BLaER1 treated with 17β-estradiol and CSF1 and Interleukin-3, amounts not matched to agents 10 nM and 100 nM (cell line): ENCODE measurements around the gene C4orf51.

Source experiments
- H3K27ac ChIP-seq, 11 experiments: shearing (Covaris generic); formaldehyde crosslinking; 2 replicates each; pipeline ENCODE4 v1.8.1; 2022
- H3K27me3 ChIP-seq, 11 experiments: shearing (Covaris generic); formaldehyde crosslinking; 2 replicates each; pipeline ENCODE4 v1.8.1; 2022
- H3K36me3 ChIP-seq, 11 experiments: shearing (Covaris generic); formaldehyde crosslinking; 2 replicates each; pipeline ENCODE4 v1.8.1; 2022
- H3K4me1 ChIP-seq, 10 experiments: shearing (Covaris generic); formaldehyde crosslinking; 2 replicates each; pipeline ENCODE4 v1.8.1; 2022
- H3K4me2 ChIP-seq, 11 experiments: shearing (Covaris generic); formaldehyde crosslinking; 2 replicates each; pipeline ENCODE4 v1.8.1; 2022
- H3K4me3 ChIP-seq, 10 experiments: shearing (Covaris generic); formaldehyde crosslinking; 2 replicates each; pipeline ENCODE4 v1.8.1; 2022
- H3K9ac ChIP-seq, 11 experiments: shearing (Covaris generic); formaldehyde crosslinking; 2 replicates each; pipeline ENCODE4 v1.8.1; 2022
- H3K9me3 ChIP-seq, 11 experiments: shearing (Covaris generic); formaldehyde crosslinking; replicated peaks in 1 of 11; 2 replicates each; pipeline ENCODE4 v1.8.1; 2022
- H4K20me1 ChIP-seq, 11 experiments: shearing (Covaris generic); formaldehyde crosslinking; 2 replicates each; pipeline ENCODE4 v1.8.1; 2022
- Cebpa-rat ChIP-seq, 11 experiments: shearing (Covaris generic); IDR thresholded peaks; 2 replicates each; pipeline ENCODE4 v1.8.1; 2022

Gene C4orf51

GRCh38 chr4:145734576-145735346, 54.8 kb downstream of the C4orf51 start:
- Histone ChIP-seq H3K4me2 (no peak overlapping the region), H3K36me3 (no peaks in the 10 kb centered on the region), H3K9ac (no peak overlapping the region), H3K9me3 (no peaks in the 10 kb centered on the region), H3K27ac (no peak overlapping the region), H3K4me3 (no peak overlapping the region), H3K4me1 (peaks cover 0 to 5% (median 0%) of the 10 kb centered on the region in 10 experiments; a peak in 5 of 20 replicates), H3K27me3 (no peaks in the 10 kb centered on the region), H4K20me1 (no peaks in the 10 kb centered on the region)
- TF ChIP-seq Cebpa-rat (IDR thresholded peaks at IDR 0.05), result no peak

GRCh38 chr4:145735347-145735675, 55.4 kb downstream of the C4orf51 start:
- Histone ChIP-seq H3K27ac (no peak overlapping the region), H4K20me1 (no peaks in the 10 kb centered on the region), H3K36me3 (no peaks in the 10 kb centered on the region), H3K4me2 (no peak overlapping the region), H3K4me1 (peaks cover 0 to 5% (median 0%) of the 10 kb centered on the region in 10 experiments; a peak in 5 of 20 replicates), H3K9me3 (no peaks in the 10 kb centered on the region), H3K27me3 (no peaks in the 10 kb centered on the region), H3K4me3 (no peak overlapping the region), H3K9ac (no peak overlapping the region)
- TF ChIP-seq Cebpa-rat (IDR thresholded peaks at IDR 0.05), result no peak

- Histone ChIP-seq H3K4me3 (no peak overlapping the region), H3K4me2 (no peak overlapping the region), H3K9me3 (no peaks in the 10 kb centered on the region), H3K9ac (no peak overlapping the region), H3K27ac (no peak overlapping the region), H3K4me1 (peaks cover 0 to 5% (median 0%) of the 10 kb centered on the region in 10 experiments; a peak in 5 of 20 replicates), H3K27me3 (no peaks in the 10 kb centered on the region), H3K36me3 (no peaks in the 10 kb centered on the region), H4K20me1 (no peaks in the 10 kb centered on the region)
- no peak for TF ChIP-seq Cebpa-rat (IDR thresholded peaks at IDR 0.05)
Observed at GRCh38 chr4:145735827-145736226, 55.9 kb downstream of the C4orf51 start.

GRCh38 chr4:145736241-145736831, 56.4 kb downstream of the C4orf51 start:
- Histone ChIP-seq H3K9ac (no peak overlapping the region), H3K27me3 (no peaks in the 10 kb centered on the region), H3K4me1 (peaks cover 0 to 5% (median 0%) of the 10 kb centered on the region in 10 experiments; a peak in 5 of 20 replicates), H3K36me3 (no peaks in the 10 kb centered on the region), H3K4me3 (no peak overlapping the region), H3K27ac (no peak overlapping the region), H4K20me1 (no peaks in the 10 kb centered on the region), H3K9me3 (no peaks in the 10 kb centered on the region), H3K4me2 (no peak overlapping the region)
- no peak for TF ChIP-seq Cebpa-rat (IDR thresholded peaks at IDR 0.05)

GRCh38 chr4:145739845-145740244, 59.9 kb downstream of the C4orf51 start:
- Histone ChIP-seq H3K4me3 (no peak overlapping the region), H3K36me3 (no peaks in the 10 kb centered on the region), H3K27ac (no peak overlapping the region), H3K4me2 (no peak overlapping the region), H4K20me1 (no peaks in the 10 kb centered on the region), H3K27me3 (no peaks in the 10 kb centered on the region), H3K4me1 (no peaks in the 10 kb centered on the region), H3K9ac (no peak overlapping the region), H3K9me3 (no peaks in the 10 kb centered on the region)
- TF ChIP-seq Cebpa-rat (IDR thresholded peaks at IDR 0.05), result no peak

- Histone ChIP-seq H3K27me3 (no peaks in the 10 kb centered on the region), H3K4me1 (no peaks in the 10 kb centered on the region), H3K4me3 (no peak overlapping the region), H3K36me3 (no peaks in the 10 kb centered on the region), H4K20me1 (no peaks in the 10 kb centered on the region), H3K27ac (no peak overlapping the region), H3K4me2 (no peak overlapping the region), H3K9ac (no peak overlapping the region), H3K9me3 (no peaks in the 10 kb centered on the region; a peak in 1 of 22 replicates)
- TF ChIP-seq Cebpa-rat (IDR thresholded peaks at IDR 0.05), result no peak
Observed at GRCh38 chr4:145740806-145741205, 60.9 kb downstream of the C4orf51 start.

GRCh38 chr4:145743641-145744040, 63.7 kb downstream of the C4orf51 start:
- H3K27me3 ChIP-seq, result no peaks in the 10 kb centered on the region
- peaks cover 0 to 7% (median 0%) of the 10 kb centered on the region in 11 experiments; a peak in 2 of 22 replicates for H3K9me3 ChIP-seq
- no peak overlapping the region for H3K4me3 ChIP-seq
- no peaks in the 10 kb centered on the region for H4K20me1 ChIP-seq
- H3K27ac ChIP-seq, result no peak overlapping the region
- no peak overlapping the region for H3K9ac ChIP-seq
- no peaks in the 10 kb centered on the region for H3K4me1 ChIP-seq
- H3K36me3 ChIP-seq, result no peaks in the 10 kb centered on the region
- no peak overlapping the region for H3K4me2 ChIP-seq
- TF ChIP-seq Cebpa-rat (IDR thresholded peaks at IDR 0.05), result no peak

- Histone ChIP-seq H3K4me1 (no peaks in the 10 kb centered on the region), H3K27me3 (no peaks in the 10 kb centered on the region), H3K4me3 (no peak overlapping the region), H3K4me2 (no peak overlapping the region), H3K9me3 (peaks cover 0 to 9% (median 0%) of the 10 kb centered on the region in 11 experiments; a peak in 4 of 22 replicates), H3K36me3 (peaks cover 11 to 29% (median 19%) of the 10 kb centered on the region in 11 experiments), H3K9ac (no peak overlapping the region), H3K27ac (no peak overlapping the region), H4K20me1 (no peaks in the 10 kb centered on the region; a peak in 1 of 22 replicates)
- no peak for TF ChIP-seq Cebpa-rat (IDR thresholded peaks at IDR 0.05)
Observed at GRCh38 chr4:145755802-145756201, 75.9 kb downstream of the C4orf51 start.

- Histone ChIP-seq H3K36me3 (peaks cover 16 to 34% (median 23%) of the 10 kb centered on the region in 11 experiments), H4K20me1 (no peaks in the 10 kb centered on the region; a peak in 1 of 22 replicates), H3K4me3 (no peak overlapping the region), H3K4me2 (no peak overlapping the region), H3K9ac (no peak overlapping the region), H3K27ac (no peak overlapping the region), H3K9me3 (peaks cover 0 to 7% (median 0%) of the 10 kb centered on the region in 11 experiments; a peak in 4 of 22 replicates), H3K4me1 (no peaks in the 10 kb centered on the region), H3K27me3 (no peaks in the 10 kb centered on the region)
- no peak for TF ChIP-seq Cebpa-rat (IDR thresholded peaks at IDR 0.05)
Observed at GRCh38 chr4:145756244-145756643, 76.3 kb downstream of the C4orf51 start.

- no peaks in the 10 kb centered on the region for H3K27me3 ChIP-seq
- H3K36me3 ChIP-seq, result peaks cover 23 to 41% (median 31%) of the 10 kb centered on the region in 11 experiments
- no peak overlapping the region for H3K9ac ChIP-seq
Observed at GRCh38 chr4:145757188-145757587, 77.2 kb downstream of the C4orf51 start.

More at GRCh38 chr4:145757188-145757587, 77.2 kb downstream of the C4orf51 start:
- Histone ChIP-seq H3K27ac (no peak overlapping the region), H3K4me1 (no peaks in the 10 kb centered on the region), H3K4me2 (no peak overlapping the region), H3K4me3 (no peak overlapping the region), H3K9me3 (no peaks in the 10 kb centered on the region), H4K20me1 (no peaks in the 10 kb centered on the region; a peak in 1 of 22 replicates)
- no peak for TF ChIP-seq Cebpa-rat (IDR thresholded peaks at IDR 0.05)
